Measurements from ENCODE around the gene THSD4.

- TF ChIP-seq EZH2 (IDR thresholded peaks at IDR 0.05) (no peak), POLR2AphosphoS5 (IDR thresholded peaks at IDR 0.05; ENCODE audit: borderline replicate concordance, low read depth, low read length) (no peak), FOXP2 (optimal IDR thresholded peaks at IDR 0.05; ENCODE audit: control extremely low read depth, extremely low read length, insufficient read depth) (no peak)
These were observed 309.5 kb downstream of the THSD4 start for GRCh38 chr15:71424765-71425164.

Data from SK-N-MC (cell line).